MCF 10A (cell line): Measurements from ENCODE around the gene ATAD5. TPM values are rescaled to one million over a fixed set of nuclear protein-coding genes. Genes with fewer than 3 reads are reported as not detected.

Experiments used
- Bru-seq: library from RNA; stranded (reverse); fragments of 400-500 nt; gene quantifications from one replicate; lab custom pipeline; 2021; lab: Mats Ljungman, UMichigan
- BruChase-seq, 2 experiments: library from RNA; stranded (reverse); fragments of 400-500 nt; gene quantifications; one replicate each; lab custom pipeline; 2021; lab: Mats Ljungman, UMichigan
- BruUV-seq: library from RNA; stranded (reverse); fragments of 400-500 nt; replicated peaks from 2 replicates; lab custom pipeline; 2021; lab: Mats Ljungman, UMichigan
- CTCF ChIA-PET: fragments of 300-600 bp; sonication (Branson Sonifier 250); formaldehyde crosslinking; extraction: SDS; loops from one replicate; lab custom pipeline; 2021; ENCODE audit warnings: antibody characterized with exemption, inconsistent platforms; lab: Yijun Ruan, JAX
- POLR2A ChIA-PET: fragments of 300-600, 350-650 bp; sonication (Branson Sonifier 250); formaldehyde crosslinking; extraction: SDS; loops from one replicate; lab custom pipeline; 2020; ENCODE audit warnings: antibody characterized with exemption, inconsistent platforms; lab: Yijun Ruan, JAX
- DNase-seq: peaks from one replicate; pipeline ENCODE4 v3.0.0-alpha.2; 2018; ENCODE audit not compliant: unreplicated experiment
- H3K27ac Mint-ChIP-seq: one replicate; pipeline ENCODE4 v1.8.0; 2022; ENCODE audit warnings: mild to moderate bottlenecking, low read depth, mixed read lengths; ENCODE audit not compliant: unreplicated experiment
- H3K27me3 Mint-ChIP-seq: one replicate; pipeline ENCODE4 v1.8.0; 2022; ENCODE audit warnings: mixed read lengths; ENCODE audit not compliant: insufficient read depth, unreplicated experiment
- H3K36me3 Mint-ChIP-seq: one replicate; pipeline ENCODE4 v1.8.0; 2022; ENCODE audit warnings: mild to moderate bottlenecking, moderate library complexity, mixed read lengths; ENCODE audit not compliant: insufficient read depth, unreplicated experiment
- H3K4me1 Mint-ChIP-seq: one replicate; pipeline ENCODE4 v1.8.0; 2022; ENCODE audit warnings: mixed read lengths; ENCODE audit not compliant: insufficient read depth, unreplicated experiment
- H3K4me3 Mint-ChIP-seq: one replicate; pipeline ENCODE4 v1.8.0; 2022; ENCODE audit warnings: mild to moderate bottlenecking, moderate library complexity, mixed read lengths; ENCODE audit not compliant: unreplicated experiment
- H3K9me3 Mint-ChIP-seq: one replicate; pipeline ENCODE4 v1.8.0; 2022; ENCODE audit warnings: mixed read lengths; ENCODE audit not compliant: unreplicated experiment
- intact Hi-C: fragments of 100-400 bp; cut with micrococcal nuclease; formaldehyde crosslinking; loops from 2 replicates; pipeline ENCODE4 v1.14.1; 2022
- long read RNA-seq: library from polyadenylated mRNA; stranded (forward); transcript quantifications from one replicate; pipeline ENCODE4 v2.0.0, GENCODE V29; 2022
- total RNA-seq: library from RNA; stranded (reverse); gene quantifications from 2 replicates; pipeline ENCODE4 v1.2.3, GENCODE V29; 2022
- TF ChIP-seq, protein P1 (sequence below): fragments of 200-600 bp; IDR thresholded peaks from one replicate; pipeline ENCODE4 v1.8.0; 2022; ENCODE audit warnings: antibody characterized with exemption, mild to moderate bottlenecking; ENCODE audit not compliant: unreplicated experiment

ATAD5 gene
- total RNA-seq (2.8 and 3.6 TPM in 2 replicates), Bru-seq, nascent RNA (percentile 44 among the genes with signal in this experiment), BruChase-seq, experiment 1, labeled RNA remaining after a 6-hour chase (percentile 55 among the genes with signal in this experiment), BruChase-seq, experiment 2, labeled RNA remaining after a 2-hour chase (percentile 54 among the genes with signal in this experiment)
- long read RNA-seq, full-length matches to known transcripts, result 1 of 3 reads
- long read RNA-seq, partial matches to known transcripts, result 2 of 3 reads
- long read RNA-seq, other reads (novel, unspliced or antisense), result 0 of 3 reads

DNA sequence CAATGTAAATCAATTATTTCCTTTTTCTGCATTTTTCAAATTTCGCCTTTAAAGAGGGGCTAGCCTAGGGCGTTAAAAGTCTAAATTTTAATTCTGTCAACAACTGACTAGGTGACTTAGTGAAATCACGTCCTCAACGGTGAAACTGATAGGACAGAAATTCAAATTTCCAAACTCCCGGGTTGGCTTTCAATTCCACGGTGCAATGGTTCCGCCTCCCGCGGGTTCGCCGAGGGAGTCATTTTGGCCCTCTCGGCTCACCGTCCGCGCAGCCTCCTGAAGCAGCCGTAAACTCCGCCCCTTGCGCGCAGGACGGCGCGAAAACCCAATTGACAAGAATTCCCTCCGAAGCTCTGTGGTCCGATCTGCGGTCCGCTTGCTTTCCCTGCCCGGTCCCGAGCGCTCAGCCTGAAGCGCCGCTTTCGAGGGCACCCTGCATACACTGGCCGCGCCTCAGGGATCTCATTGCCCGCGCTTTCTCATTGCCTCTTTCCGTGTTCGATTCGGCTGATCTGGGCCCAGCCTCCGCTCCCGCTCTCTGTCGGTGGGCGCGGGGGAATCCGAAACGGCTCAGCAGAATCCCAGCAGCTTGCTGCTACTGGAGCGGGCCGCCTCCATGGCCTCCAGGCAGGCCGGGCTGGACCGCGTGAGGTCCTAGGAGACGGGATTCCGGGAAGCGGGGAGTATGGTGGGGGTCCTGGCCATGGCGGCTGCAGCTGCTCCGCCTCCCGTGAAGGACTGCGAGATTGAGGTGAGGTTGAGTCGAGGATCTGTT lies at the start of gene ATAD5:
TSS of gene ATAD5 (plus strand) at position 304 of the 775 bp plus-strand sequence. CDS start at position 686, 382 bp downstream.
- DNase-seq, result peak; percentile 89
- Mint-ChIP-seq H3K4me3 (peak within 1 kb of the TSS; percentile 95), H3K36me3 (no peaks in the 10 kb centered on the region), H3K27ac (peak within 1 kb of the TSS; percentile 71), H3K27me3 (no peaks in the 10 kb centered on the region), H3K9me3 (no peaks in the 10 kb centered on the region), H3K4me1 (peaks cover 11% of the 10 kb centered on the region)
- intact Hi-C loops, result no loop called here
- POLR2A ChIA-PET, result interaction anchor here (0.7 to 3.2 kb wide), 6 partner anchors 8 to 74 kb away, joined by 3 to 17 read pairs (median 6); partner anchors contain the start of genes CRLF3 and TEFM
- CTCF ChIA-PET, result no interaction called here
- TF ChIP-seq, protein P1, sequence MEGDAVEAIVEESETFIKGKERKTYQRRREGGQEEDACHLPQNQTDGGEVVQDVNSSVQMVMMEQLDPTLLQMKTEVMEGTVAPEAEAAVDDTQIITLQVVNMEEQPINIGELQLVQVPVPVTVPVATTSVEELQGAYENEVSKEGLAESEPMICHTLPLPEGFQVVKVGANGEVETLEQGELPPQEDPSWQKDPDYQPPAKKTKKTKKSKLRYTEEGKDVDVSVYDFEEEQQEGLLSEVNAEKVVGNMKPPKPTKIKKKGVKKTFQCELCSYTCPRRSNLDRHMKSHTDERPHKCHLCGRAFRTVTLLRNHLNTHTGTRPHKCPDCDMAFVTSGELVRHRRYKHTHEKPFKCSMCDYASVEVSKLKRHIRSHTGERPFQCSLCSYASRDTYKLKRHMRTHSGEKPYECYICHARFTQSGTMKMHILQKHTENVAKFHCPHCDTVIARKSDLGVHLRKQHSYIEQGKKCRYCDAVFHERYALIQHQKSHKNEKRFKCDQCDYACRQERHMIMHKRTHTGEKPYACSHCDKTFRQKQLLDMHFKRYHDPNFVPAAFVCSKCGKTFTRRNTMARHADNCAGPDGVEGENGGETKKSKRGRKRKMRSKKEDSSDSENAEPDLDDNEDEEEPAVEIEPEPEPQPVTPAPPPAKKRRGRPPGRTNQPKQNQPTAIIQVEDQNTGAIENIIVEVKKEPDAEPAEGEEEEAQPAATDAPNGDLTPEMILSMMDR, result no peak
- no TSS peak for BruUV-seq

- Mint-ChIP-seq H3K4me1 (no peaks in the 10 kb centered on the region), H3K4me3 (no peak overlapping the region), H3K9me3 (no peaks in the 10 kb centered on the region), H3K36me3 (peaks cover 68% of the 10 kb centered on the region), H3K27ac (no peak overlapping the region), H3K27me3 (no peaks in the 10 kb centered on the region)
- ChIA-PET POLR2A (interaction anchor here (0.7 kb wide), 1 partner anchor 1030 kb away, joined by 3 read pairs; no protein-coding TSS in a partner anchor), CTCF (interaction anchor here (0.6 kb wide), 1 partner anchor 74 kb away, joined by 3 read pairs; no protein-coding TSS in a partner anchor)
- no TSS peak for BruUV-seq
- intact Hi-C loops, result no loop called here
- no peak for DNase-seq
- TF ChIP-seq, protein P1, result no peak
Observed at GRCh38 chr17:30782206-30782605, 49.6 kb upstream of the ATAD5 start.

GRCh38 chr17:30788918-30789317 lies 42.8 kb upstream of the ATAD5 start:
- CTCF ChIA-PET, result no interaction called here
- Mint-ChIP-seq H3K4me3 (no peak overlapping the region), H3K36me3 (peaks cover 93% of the 10 kb centered on the region), H3K27ac (peak overlapping the region; percentile 3), H3K9me3 (no peaks in the 10 kb centered on the region), H3K27me3 (no peaks in the 10 kb centered on the region), H3K4me1 (no peaks in the 10 kb centered on the region)
- no peak for DNase-seq
- POLR2A ChIA-PET, result no interaction called here
- intact Hi-C loops, result no loop called here
- TF ChIP-seq, protein P1, result no peak
- BruUV-seq, result no TSS peak

DNA sequence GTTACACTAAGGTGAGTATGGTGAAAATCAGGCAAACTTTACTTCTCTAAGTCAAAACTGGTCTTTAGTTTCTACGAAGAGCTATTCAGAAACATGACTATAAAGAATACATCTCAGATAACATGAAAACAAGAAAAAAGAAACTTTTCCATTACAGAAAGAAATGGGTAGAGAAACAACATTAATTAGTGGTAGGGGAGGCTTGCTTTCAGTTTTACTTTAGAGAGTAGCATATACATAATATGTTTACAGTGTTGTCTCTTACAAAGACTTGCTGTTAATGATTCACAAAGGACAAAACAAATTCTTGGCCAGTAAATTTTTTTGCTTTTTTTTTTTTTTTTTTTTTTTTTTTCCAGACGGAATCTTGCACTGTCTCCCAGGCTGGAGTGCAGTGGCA lies 41.5 kb upstream of the ATAD5 start:
- Mint-ChIP-seq H3K36me3 (peaks cover 90% of the 10 kb centered on the region), H3K27ac (no peak overlapping the region), H3K9me3 (no peaks in the 10 kb centered on the region), H3K27me3 (no peaks in the 10 kb centered on the region), H3K4me1 (no peaks in the 10 kb centered on the region), H3K4me3 (no peak overlapping the region)
- CTCF ChIA-PET, result no interaction called here
- BruUV-seq, result no TSS peak
- POLR2A ChIA-PET, result no interaction called here
- TF ChIP-seq, protein P1, result no peak
- DNase-seq, result no peak
- intact Hi-C loops, result no loop called here
